Activated T-cell treated with anti-CD3 and anti-CD28 coated beads for 24 hours (primary cell): Measurements from ENCODE around the gene CREB5.

Experiments used
- DNase-seq: peaks from one replicate; pipeline ENCODE4 v3.0.0-alpha.2; 2020; ENCODE audit warnings: low read depth

The CREB5 gene

DNA sequence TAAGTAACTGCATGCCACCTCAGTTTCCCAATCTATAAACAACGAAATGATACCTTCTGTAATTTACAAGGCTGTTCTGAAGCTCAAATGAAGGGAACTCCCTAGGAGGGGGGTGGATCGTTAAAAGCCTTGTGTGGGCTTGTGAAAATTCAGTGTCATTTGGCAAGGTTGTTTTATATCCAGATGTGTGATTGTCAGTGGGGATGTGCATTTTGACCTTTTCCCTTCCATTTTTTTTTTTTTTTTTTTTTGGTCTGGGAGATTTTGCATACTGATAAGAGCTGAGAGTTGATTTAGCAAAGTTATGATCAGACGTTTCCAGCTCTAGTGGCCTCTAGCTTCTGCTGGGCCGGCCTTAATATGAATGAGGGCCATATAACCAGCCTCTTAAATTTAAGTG, 22.8 kb downstream of the CREB5 start:
- no peak for DNase-seq

GRCh38 chr7:28435732-28436378, 23.5 kb downstream of the CREB5 start:
- no peak for DNase-seq

- no peak for DNase-seq
Measured at GRCh38 chr7:28440055-28440601, 27.8 kb downstream of the CREB5 start.

- DNase-seq = no peak
Measured at GRCh38 chr7:28442540-28443420, 30.5 kb downstream of the CREB5 start.

DNA sequence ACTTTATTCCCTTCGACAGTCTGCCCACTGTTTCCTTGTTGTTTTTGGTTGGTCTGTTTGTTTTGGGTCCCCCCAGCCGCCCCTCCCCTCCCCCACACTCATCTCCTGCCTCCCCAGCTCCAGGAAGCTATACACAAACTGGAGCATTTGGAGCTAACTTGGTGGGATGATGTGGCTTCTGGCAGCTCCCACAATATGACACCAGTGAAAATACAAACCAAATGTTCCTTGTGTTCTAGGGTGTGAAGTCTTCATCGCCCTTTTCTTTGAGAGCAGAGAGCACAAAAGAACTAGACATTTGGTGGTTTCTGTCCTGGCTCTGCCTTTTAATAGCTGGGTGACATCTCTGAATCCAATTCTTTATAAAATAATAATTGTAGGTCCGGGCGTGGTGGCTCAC, 33.8 kb downstream of the CREB5 start:
- DNase-seq = no peak

GRCh38 chr7:28447071-28447470, 34.8 kb downstream of the CREB5 start:
- no peak for DNase-seq

DNA sequence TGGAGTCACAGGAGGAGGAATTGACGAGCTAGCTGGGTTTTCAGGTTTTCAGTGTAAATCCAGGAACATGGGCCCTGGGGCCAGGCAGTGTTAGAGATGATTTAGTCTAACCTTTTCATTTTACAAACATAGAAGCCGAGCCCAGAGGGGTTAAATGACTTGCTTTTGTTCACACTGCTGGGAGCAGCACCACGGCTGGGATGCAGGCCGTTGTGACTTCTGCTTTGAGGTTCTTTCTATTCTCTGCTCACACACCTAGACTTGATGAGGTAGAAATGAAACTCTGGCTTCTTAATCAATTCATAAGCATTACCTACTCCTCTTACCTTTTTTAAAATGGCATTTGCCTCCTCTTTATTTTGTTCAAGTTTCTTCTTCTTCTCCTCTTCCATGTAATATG, 36.4 kb downstream of the CREB5 start:
- no peak for DNase-seq

DNA sequence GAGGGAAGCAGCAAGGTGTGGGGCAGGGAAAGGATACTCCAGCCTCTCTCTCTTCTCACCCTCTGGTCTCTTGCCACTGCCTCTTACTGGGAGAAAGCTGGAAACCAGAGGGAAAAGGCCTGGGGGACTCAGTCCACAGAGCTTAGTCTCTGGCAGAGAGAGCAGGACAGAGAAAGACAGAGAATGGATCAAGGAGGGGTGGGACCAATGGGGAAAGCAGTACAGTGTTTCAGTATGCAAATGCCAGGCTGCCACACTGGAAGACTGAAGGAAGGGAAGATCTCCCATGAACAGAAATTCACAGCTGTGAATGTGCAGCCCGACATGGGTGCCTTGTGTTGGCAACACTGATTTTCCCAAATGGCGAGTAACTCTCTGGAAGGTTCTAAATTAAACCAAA, 40.4 kb downstream of the CREB5 start:
- DNase-seq = no peak

DNA sequence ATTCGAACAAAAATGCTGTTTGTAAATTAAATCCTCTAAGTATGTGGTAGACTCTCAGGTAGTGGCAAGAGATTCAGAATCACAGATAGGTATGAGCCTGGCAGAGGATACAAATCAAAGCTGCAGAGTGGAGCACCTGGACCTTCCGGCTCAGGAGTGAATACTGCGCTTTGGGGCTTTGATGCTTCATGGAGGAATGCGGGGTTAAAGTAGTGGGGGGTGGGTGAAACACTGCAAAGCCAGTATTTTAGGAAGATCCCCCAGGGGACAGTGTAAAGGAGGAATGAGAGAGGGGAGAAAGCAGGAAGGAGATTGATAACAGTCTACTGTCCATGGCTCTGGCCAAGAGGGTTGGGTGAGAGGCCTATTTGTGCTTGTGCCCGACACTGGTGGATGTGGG, 43.2 kb downstream of the CREB5 start:
- DNase-seq = no peak

- DNase-seq = no peak
Measured at GRCh38 chr7:28456044-28456443, 43.7 kb downstream of the CREB5 start.

- no peak for DNase-seq
Measured at GRCh38 chr7:28458732-28459131, 46.4 kb downstream of the CREB5 start.

DNA sequence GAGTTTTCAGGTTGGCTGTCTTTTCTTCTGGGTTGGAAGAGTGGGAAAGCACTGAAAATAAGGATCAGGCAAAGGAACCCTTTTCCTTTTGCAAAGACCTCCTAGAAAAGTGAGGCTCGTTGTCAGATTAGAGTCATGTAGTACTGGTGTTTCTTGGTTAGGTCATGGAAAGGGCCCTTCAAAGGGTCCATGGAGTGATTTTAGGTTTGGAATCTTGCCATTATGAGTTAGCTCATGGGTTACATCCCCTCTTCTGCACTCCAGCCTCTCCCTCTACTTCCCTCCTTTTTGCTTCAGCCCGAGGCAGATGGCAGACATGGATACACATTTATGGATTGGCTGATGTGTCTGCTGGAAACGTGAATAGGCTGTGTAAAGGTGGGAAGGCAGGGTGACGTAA, 47.0 kb downstream of the CREB5 start:
- DNase-seq = no peak

DNA sequence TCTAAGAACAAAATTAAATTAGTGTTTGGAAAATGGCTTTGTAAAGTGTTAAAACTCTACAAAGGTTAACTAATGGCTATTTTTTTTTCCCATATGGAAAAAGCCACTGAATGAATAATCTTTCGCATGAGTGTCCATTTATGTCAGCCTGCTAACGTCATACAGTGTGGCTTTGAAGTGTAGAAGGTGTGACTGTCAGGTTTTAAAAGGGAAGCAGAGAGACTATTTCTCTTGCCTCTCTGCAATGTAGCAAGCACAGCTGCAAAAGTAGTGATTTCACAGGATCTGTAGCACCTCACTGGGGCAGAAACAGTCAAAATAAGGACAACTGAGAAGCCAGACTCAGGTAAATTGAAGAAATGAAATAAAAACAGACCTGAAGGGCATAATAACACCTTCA, 53.4 kb downstream of the CREB5 start:
- DNase-seq = no peak

DNA sequence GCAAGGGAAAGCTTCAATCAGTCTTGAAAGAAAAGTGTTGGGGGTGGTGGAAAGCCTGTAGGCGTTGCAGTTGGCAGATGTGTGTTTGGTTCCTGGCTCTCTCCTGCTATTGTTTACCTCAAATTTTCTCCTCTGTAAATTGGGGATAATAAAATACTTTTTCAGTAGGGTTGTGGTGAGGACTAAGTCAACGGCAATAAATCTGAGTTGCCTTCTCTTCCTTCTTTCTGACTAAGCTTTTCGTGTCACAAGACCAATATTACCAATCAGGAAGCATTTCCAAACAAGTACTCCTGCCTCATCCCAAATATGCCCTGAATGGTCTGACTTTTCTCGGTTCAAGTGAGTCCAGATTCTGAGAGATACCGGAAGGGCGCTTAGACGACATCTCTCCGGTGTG, 54.0 kb downstream of the CREB5 start:
- DNase-seq = no peak

GRCh38 chr7:28466885-28467284, 54.6 kb downstream of the CREB5 start:
- no peak for DNase-seq

DNA sequence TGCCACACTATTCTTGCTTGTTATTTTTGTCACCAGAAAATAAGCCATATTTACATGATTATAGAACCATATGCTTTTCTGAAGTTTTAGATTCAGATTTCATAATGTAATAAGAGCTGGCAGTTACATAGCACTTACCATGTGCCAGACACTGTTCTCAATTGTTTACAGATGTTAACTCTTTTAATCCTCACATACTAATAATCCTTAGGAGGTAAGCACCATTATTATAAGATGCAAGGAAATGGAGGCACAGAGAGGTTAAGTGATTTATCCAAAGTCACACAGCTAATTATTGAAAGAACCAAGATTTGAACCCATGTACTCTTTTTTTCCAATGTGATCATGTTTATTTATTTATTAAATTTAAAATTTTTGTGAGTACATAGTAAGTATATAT, 57.2 kb downstream of the CREB5 start:
- no peak for DNase-seq

- DNase-seq = no peak
Measured at GRCh38 chr7:28470344-28470743, 58.0 kb downstream of the CREB5 start.

DNA sequence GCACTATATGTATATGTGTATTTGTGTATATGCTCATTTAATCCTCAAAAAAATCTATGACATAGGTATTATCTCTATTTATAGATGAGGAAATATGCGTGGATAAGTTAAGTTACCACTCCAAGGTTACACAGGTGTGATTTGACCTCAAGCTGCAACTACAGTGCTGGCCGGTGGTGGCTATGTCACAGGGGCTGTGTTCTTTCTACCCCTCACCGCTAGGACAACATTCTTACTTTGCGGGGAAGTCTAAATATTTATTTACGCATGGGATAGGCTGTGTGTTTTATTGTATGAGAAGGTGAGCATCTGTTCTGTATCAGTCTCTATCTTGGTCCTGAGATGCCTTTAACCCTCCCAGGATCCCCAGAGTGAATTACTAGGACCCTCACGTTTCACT, 60.0 kb downstream of the CREB5 start:
- no peak for DNase-seq

DNA sequence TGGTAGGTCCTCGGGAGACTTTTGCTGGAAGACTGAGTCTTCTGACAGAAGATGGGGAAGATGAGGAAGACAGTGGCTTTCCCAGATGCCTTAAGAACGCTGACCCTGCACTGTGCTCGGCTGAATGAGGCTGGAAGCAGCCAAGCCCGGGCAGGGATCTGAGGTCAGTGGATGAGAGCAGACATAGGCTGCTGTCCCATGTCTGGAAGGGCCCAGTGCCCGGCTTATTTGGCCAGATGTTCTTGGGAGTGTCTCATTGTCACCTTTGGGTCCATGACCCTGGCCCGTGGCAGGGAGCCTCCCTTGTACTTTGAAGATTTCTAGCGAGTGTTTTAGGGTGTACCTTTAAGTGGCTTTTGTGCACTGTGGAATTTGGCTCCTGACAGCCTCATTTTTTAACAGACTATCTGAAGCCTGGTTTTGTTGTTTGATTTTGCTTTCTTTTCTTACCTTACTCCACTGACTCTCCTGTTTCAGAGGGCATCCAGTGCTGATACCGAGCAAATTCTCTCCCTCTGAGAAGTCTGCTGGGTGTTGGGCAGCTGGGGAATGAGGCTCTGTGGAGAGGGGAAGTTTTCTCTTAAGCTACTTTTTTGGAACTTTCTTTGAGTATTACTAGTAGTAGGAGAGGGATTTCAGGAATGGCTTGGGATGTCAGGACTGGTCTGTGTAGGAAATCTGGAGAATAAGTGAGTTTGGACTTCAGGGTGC, 61.4 kb downstream of the CREB5 start:
- no peak for DNase-seq

DNA sequence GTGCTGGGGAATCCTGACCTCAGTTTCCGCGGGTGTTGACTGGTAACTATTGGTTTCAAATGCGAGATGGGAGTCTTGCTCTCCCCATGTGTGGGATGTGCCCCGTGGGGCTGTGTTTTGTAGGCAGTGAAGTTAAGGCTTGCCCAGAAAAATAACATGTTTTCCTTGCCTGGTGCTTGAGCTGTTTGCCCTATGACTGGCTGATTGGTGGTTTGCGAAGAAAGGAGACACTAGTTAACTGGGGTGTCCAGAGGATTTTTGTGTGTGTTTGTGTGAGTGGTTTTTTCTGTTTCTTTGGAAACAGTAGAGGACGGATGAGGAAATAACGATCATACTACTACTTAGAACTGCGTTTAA, 61.9 kb downstream of the CREB5 start:
- no peak for DNase-seq

DNA sequence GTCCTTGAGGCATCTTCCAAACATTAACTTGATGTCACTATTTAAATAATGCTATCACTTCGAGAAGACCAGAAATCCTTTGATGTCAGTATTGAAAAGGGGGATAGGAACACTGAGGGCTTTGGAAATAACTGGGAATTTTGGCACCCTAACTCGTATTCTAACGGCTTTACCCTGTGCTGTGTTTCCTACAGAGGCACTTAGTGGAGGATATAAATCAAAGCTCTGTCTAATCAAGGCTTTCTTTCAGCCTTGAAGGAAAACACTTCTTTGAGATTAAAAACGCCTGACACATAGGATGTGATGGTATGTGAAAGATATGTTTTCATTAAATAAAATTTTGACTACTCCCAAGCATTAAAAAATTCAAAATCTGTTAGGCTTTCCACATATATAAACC, 62.3 kb downstream of the CREB5 start:
- no peak for DNase-seq

DNA sequence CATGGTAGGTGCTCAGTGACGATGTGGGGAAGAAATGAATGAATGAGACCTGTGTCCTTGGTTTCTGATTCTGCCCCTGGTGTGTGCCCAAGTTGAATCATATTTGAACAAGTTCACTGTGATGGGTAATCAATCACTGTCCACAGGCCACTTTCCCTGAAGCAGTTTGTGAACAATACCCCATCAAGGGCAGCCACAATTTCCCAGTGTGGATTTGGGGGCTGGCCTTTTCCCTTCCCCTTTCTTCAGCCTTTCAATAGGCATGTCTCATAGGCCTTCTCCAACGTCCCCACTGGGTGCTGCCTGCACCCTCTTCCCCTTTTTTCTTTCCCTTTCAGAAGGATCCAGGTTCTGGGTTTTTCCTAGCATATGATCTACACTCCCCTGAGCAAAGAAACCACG, 64.7 kb downstream of the CREB5 start:
- DNase-seq = no peak

GRCh38 chr7:28478656-28479055, 66.3 kb downstream of the CREB5 start:
- DNase-seq = no peak
